GM13977 (cell line): ENCODE data around the gene PTPRB.

Experiments used
- DNase-seq: peaks from one replicate; pipeline ENCODE4 v3.0.0; 2012; ENCODE audit warnings: low spot score
- CTCF ChIP-seq: IDR thresholded peaks from 2 replicates; pipeline ENCODE4 v1.5.1; 2012; ENCODE audit warnings: mild to moderate bottlenecking, control low read depth; ENCODE audit not compliant: insufficient read depth; ENCODE audit errors: extremely low read depth, missing control alignments
- in situ Hi-C: fragments of 300-500 bp; cut with MboI; formaldehyde crosslinking; loops from one replicate; pipeline ENCODE4 v1.12.0; 2022; ENCODE audit warnings: low sequenced_read_pairs, low pct_unique_long_range_greater_than_20kb, mixed read lengths, inconsistent platforms; ENCODE audit not compliant: unreplicated experiment

The PTPRB gene

GRCh38 chr12:70637303-70638085 is at the start of gene PTPRB:
Gene PTPRB (minus strand): TSS chr12:70637429. CDS start chr12:70637395, 34 bp downstream.
- in situ Hi-C loops: no loop called here
- no peak for TF ChIP-seq CTCF
- DNase-seq: no peak

GRCh38 chr12:70686907-70687306 is 49.7 kb upstream of the PTPRB start:
- in situ Hi-C loops: no loop called here
- TF ChIP-seq CTCF: no peak
- DNase-seq: no peak

- in situ Hi-C loops: no loop called here
- DNase-seq: no peak
- no peak for TF ChIP-seq CTCF
These were observed 49.1 kb upstream of the PTPRB start for GRCh38 chr12:70686299-70686698.

GRCh38 chr12:70683976-70684375 is 46.7 kb upstream of the PTPRB start:
- TF ChIP-seq CTCF: no peak
- in situ Hi-C loops: no loop called here
- no peak for DNase-seq

GRCh38 chr12:70671698-70672097 is 34.5 kb upstream of the PTPRB start:
- in situ Hi-C loops: no loop called here

GRCh38 chr12:70670948-70671347 is 33.7 kb upstream of the PTPRB start:
- no peak for DNase-seq
- no peak for TF ChIP-seq CTCF
- in situ Hi-C loops: no loop called here

More at GRCh38 chr12:70671698-70672097, 34.5 kb upstream of the PTPRB start:
- no peak for DNase-seq
- TF ChIP-seq CTCF: no peak
